IMR-90 (cell line): ENCODE data around the gene NHLRC1. TPM values are rescaled to one million over a fixed set of nuclear protein-coding genes. Genes with fewer than 3 reads are reported as not detected.

Experiments used
- ATAC-seq: fragments of 200-7000 bp; cut with Tn5 transposase; 2 replicates; pipeline ENCODE4 v1.9.1; 2020; ENCODE audit warnings: low read depth, mild to moderate bottlenecking, moderate library complexity
- BruUV-seq: library from RNA; stranded (reverse); fragments of 400-500 nt; replicated peaks from 2 replicates; lab custom pipeline; 2021; lab: Mats Ljungman, UMichigan
- CTCF ChIA-PET: fragments of 300-600 bp; formaldehyde crosslinking; extraction: SDS; loops from one replicate; lab custom pipeline; 2021; ENCODE audit warnings: antibody characterized with exemption; lab: Yijun Ruan, JAX
- POLR2A ChIA-PET: fragments of 300-600 bp; sonication (Branson Sonifier 250); formaldehyde crosslinking; loops from one replicate; lab custom pipeline; 2022; ENCODE audit warnings: antibody characterized with exemption; ENCODE audit not compliant: unreplicated experiment; lab: Charles Lee
- DNase-seq: peaks from one replicate; pipeline ENCODE4 v3.0.0; 2013
- H2AFZ ChIP-seq: replicated peaks from 2 replicates; pipeline ENCODE3; 2013; ENCODE audit warnings: low read length, mild to moderate bottlenecking; ENCODE audit not compliant: poor library complexity
- H2AK5ac ChIP-seq: 2 replicates; pipeline ENCODE4 v1.6.1; 2013; ENCODE audit warnings: low read depth, low read length, inconsistent platforms
- H2AK9ac ChIP-seq: replicated peaks from 2 replicates; pipeline ENCODE3; 2013; ENCODE audit warnings: mild to moderate bottlenecking, low read depth, low read length, moderate library complexity; ENCODE audit not compliant: poor library complexity
- H2BK120ac ChIP-seq: 2 replicates; pipeline ENCODE4 v1.6.1; 2013; ENCODE audit warnings: low read depth, low read length, inconsistent platforms
- H2BK15ac ChIP-seq: 3 replicates; pipeline ENCODE4 v1.6.1; 2013; ENCODE audit warnings: low read depth, low read length, inconsistent platforms
- H2BK20ac ChIP-seq: 2 replicates; pipeline ENCODE4 v1.6.1; 2013; ENCODE audit warnings: low read depth, mild to moderate bottlenecking, inconsistent platforms, low read length, moderate library complexity
- H2BK5ac ChIP-seq: 2 replicates; pipeline ENCODE4 v1.6.1; 2013; ENCODE audit warnings: mild to moderate bottlenecking, low read depth, low read length, inconsistent platforms; ENCODE audit not compliant: poor library complexity, severe bottlenecking
- H3K14ac ChIP-seq: replicated peaks from 2 replicates; pipeline ENCODE4 v1.6.1; 2013; ENCODE audit warnings: low read depth, low read length, inconsistent platforms
- H3K18ac ChIP-seq: 2 replicates; pipeline ENCODE4 v1.6.1; 2013; ENCODE audit warnings: low read depth, low read length, control low read depth
- H3K23ac ChIP-seq: 2 replicates; pipeline ENCODE4 v1.6.1; 2013; ENCODE audit warnings: low read depth, low read length, inconsistent platforms
- H3K27ac ChIP-seq: 2 replicates; pipeline ENCODE4 v1.5.1; 2013; ENCODE audit warnings: mild to moderate bottlenecking, control low read depth, low read length; ENCODE audit not compliant: insufficient read depth
- H3K27me3 ChIP-seq: 2 replicates; pipeline ENCODE4 v1.6.1; 2013; ENCODE audit warnings: low read length; ENCODE audit not compliant: control insufficient read depth, insufficient read depth
- H3K36me3 ChIP-seq: 2 replicates; pipeline ENCODE4 v1.6.1; 2013; ENCODE audit warnings: low read length, mixed read lengths; ENCODE audit not compliant: control insufficient read depth, insufficient read depth
- H3K4ac ChIP-seq: 2 replicates; pipeline ENCODE4 v1.6.1; 2013; ENCODE audit warnings: low read depth, low read length, inconsistent platforms
- H3K4me1 ChIP-seq: 2 replicates; pipeline ENCODE4 v1.6.1; 2013; ENCODE audit warnings: low read length, mixed read lengths; ENCODE audit not compliant: control insufficient read depth, insufficient read depth
- H3K4me2 ChIP-seq: 2 replicates; pipeline ENCODE4 v1.6.1; 2013; ENCODE audit warnings: low read depth, mild to moderate bottlenecking, control low read depth, low read length, moderate library complexity
- H3K4me3 ChIP-seq: 2 replicates; pipeline ENCODE4 v1.5.1; 2013; ENCODE audit warnings: low read depth, mild to moderate bottlenecking, control low read depth, low read length, moderate library complexity; ENCODE audit not compliant: insufficient read depth
- H3K56ac ChIP-seq: 2 replicates; pipeline ENCODE4 v1.6.1; 2013; ENCODE audit warnings: low read length, inconsistent platforms; ENCODE audit not compliant: insufficient read depth; ENCODE audit errors: extremely low read depth
- H3K79me1 ChIP-seq, 2 experiments: 2 replicates each; pipeline ENCODE4 v1.6.1; 2013; ENCODE audit warnings: low read length in 2 of 2, inconsistent platforms in 1 of 2, low read depth in 1 of 2
- H3K9ac ChIP-seq: 2 replicates; pipeline ENCODE4 v1.6.1; 2013; ENCODE audit warnings: low read depth, low read length, control low read depth
- H3K9me1 ChIP-seq: 2 replicates; pipeline ENCODE4 v1.6.1; 2013; ENCODE audit warnings: low read length, inconsistent platforms; ENCODE audit not compliant: insufficient read depth
- H3K9me3 ChIP-seq: 2 replicates; pipeline ENCODE4 v1.6.1; 2013; ENCODE audit warnings: low read length; ENCODE audit not compliant: control insufficient read depth, insufficient read depth
- H4K20me1 ChIP-seq: 2 replicates; pipeline ENCODE4 v1.6.1; 2013; ENCODE audit warnings: low read length, inconsistent platforms; ENCODE audit not compliant: insufficient read depth
- H4K5ac ChIP-seq: 2 replicates; pipeline ENCODE4 v1.6.1; 2013; ENCODE audit warnings: mild to moderate bottlenecking, low read depth, low read length, control low read depth
- H4K8ac ChIP-seq, 2 experiments: 2 replicates each; pipeline ENCODE4 v1.6.1; 2013; ENCODE audit warnings: low read depth in 2 of 2, low read length in 2 of 2, control low read depth in 1 of 2, inconsistent platforms in 1 of 2
- H4K91ac ChIP-seq: 2 replicates; pipeline ENCODE4 v1.6.1; 2013; ENCODE audit warnings: low read depth, low read length, inconsistent platforms; ENCODE audit not compliant: insufficient read depth
- BHLHE40 ChIP-seq: fragments of 150-350 bp; IDR thresholded peaks from 2 replicates; pipeline ENCODE4 v1.6.1; 2016; ENCODE audit warnings: mild to moderate bottlenecking, low read depth, low read length
- ELK1 ChIP-seq: fragments of 150-350 bp; IDR thresholded peaks from 2 replicates; pipeline ENCODE4 v1.6.1; 2016; ENCODE audit warnings: low read depth, mild to moderate bottlenecking, low read length, moderate library complexity, borderline replicate concordance
- MAFK ChIP-seq: IDR thresholded peaks from 2 replicates; pipeline ENCODE4 v1.6.1; 2012; ENCODE audit warnings: low read depth, low read length, improper control_type of control experiment
- MAZ ChIP-seq: IDR thresholded peaks from 2 replicates; pipeline ENCODE4 v1.6.1; 2012; ENCODE audit warnings: low read depth, mild to moderate bottlenecking, low read length, improper control_type of control experiment, moderate library complexity, borderline replicate concordance
- NFE2L2 ChIP-seq: fragments of 150-350 bp; IDR thresholded peaks from 2 replicates; pipeline ENCODE4 v1.6.1; 2016; ENCODE audit warnings: low read depth, mild to moderate bottlenecking, low read length
- POLR2A ChIP-seq: IDR thresholded peaks from 2 replicates; pipeline ENCODE4 v1.6.1; 2012; ENCODE audit warnings: mild to moderate bottlenecking, low read depth, low read length
- WGBS, 2 experiments: methylation state at CpG; one replicate each; pipeline versions ENCODE4 v1.1.5 to v1.1.7; 2013; ENCODE audit warnings: missing lambda C conversion rate in 2 of 2; ENCODE audit not compliant: insufficient read length in 1 of 2; ENCODE audit errors: extremely low coverage in 2 of 2; 5-methylcytosine and 5-hydroxymethylcytosine counted together
- dilution Hi-C: fragments of 300-500 bp; cut with HindIII; formaldehyde crosslinking; loops from one replicate; pipeline ENCODE4 v1.14.3; 2018; ENCODE audit warnings: low sequenced_read_pairs; ENCODE audit not compliant: unreplicated experiment
- in situ Hi-C: fragments of 300-500 bp; cut with MboI; formaldehyde crosslinking; loops from 3 replicates; pipeline ENCODE4 v1.14.3; 2019; ENCODE audit warnings: low sequenced_read_pairs, inconsistent platforms, mixed read lengths
- intact Hi-C: fragments of 100-400 bp; cut with micrococcal nuclease; formaldehyde crosslinking; loops from 2 replicates; pipeline ENCODE4 v1.10.0; 2022
- polyA plus RNA-seq, 3 experiments: library from polyadenylated mRNA; depleted of rRNA; stranded (reverse); fragments of >200 nt; gene quantifications; 2 replicates each; pipeline ENCODE4 v1.2.3, GENCODE V29; 2012; ENCODE audit warnings: low replicate concordance in 1 of 3
- total RNA-seq: library from RNA; depleted of rRNA; stranded (reverse); fragments of >200 nt; gene quantifications from 2 replicates; pipeline ENCODE4 v1.2.3, GENCODE V29; 2012

The NHLRC1 gene
- total and polyA plus RNA-seq, 2 of the 4 experiments (the other 2 are of a cell fraction): 1.1 TPM

- ATAC-seq (no peak), DNase-seq (peak; percentile 4)
- Histone ChIP-seq H2AK9ac (no peak overlapping the region), H2BK20ac (no peak overlapping the region), H3K9me1 (no peaks in the 10 kb centered on the region), H3K27ac (no peak overlapping the region), H3K18ac (no peak overlapping the region), H3K4me3 (no peak overlapping the region), H3K56ac (no peak overlapping the region), H3K4me1 (peaks cover 3% of the 10 kb centered on the region), H2BK120ac (no peak overlapping the region), H3K36me3 (no peaks in the 10 kb centered on the region), H3K14ac (no peak overlapping the region), H3K79me1 (no peaks in the 10 kb centered on the region), H2BK15ac (no peak overlapping the region), H4K91ac (no peak overlapping the region), H2BK5ac (no peak overlapping the region), H4K20me1 (no peaks in the 10 kb centered on the region), H3K9me3 (no peaks in the 10 kb centered on the region), H2AK5ac (no peak overlapping the region), H3K27me3 (peaks cover 1% of the 10 kb centered on the region; the same call in 1 of the 2 replicates), H4K8ac (no peak overlapping the region), H3K4me2 (no peak overlapping the region), H2AFZ (no peak overlapping the region), H3K9ac (no peak overlapping the region), H3K23ac (no peak overlapping the region), H3K4ac (no peak overlapping the region), H4K5ac (no peak overlapping the region)
- dilution Hi-C loops (no loop called here), intact Hi-C loops (no loop called here), in situ Hi-C loops (no loop called here)
- ChIA-PET POLR2A (no interaction called here), CTCF (no interaction called here)
- BruUV-seq: no TSS peak
- WGBS, 2 experiments: 63% methylated on average over 2 of the region's 11 CpGs; no CpG with 5 or more reads in 1 of the 2 experiments
- no peak for TF ChIP-seq MAZ
- TF ChIP-seq NFE2L2: no peak
- TF ChIP-seq ELK1: no peak
- TF ChIP-seq BHLHE40: no peak
- no peak for TF ChIP-seq MAFK
- no peak for TF ChIP-seq POLR2A
Measured at GRCh38 chr6:18081025-18081668, 41.3 kb downstream of the NHLRC1 start.
